ENCODE measurements around the gene UIMC1. TPM values are rescaled to one million over a fixed set of nuclear protein-coding genes. Genes with fewer than 3 reads are reported as not detected.
"Not testable (repeated sequence)": the region's sequence is repeated elsewhere in the genome, so short reads cannot be mapped to it uniquely, and the experiment has no call there.

Gene UIMC1
- total and polyA plus RNA-seq, 2 donors (not counting 1 experiment from before 2014, with no cell fraction given), result 49.2 to 98.1 TPM

GRCh38 chr5:176993081-176993480 lies 13.5 kb downstream of the UIMC1 start:
- H3K4me3 ChIP-seq (ENCODE audit: control extremely low read depth in 1 of 5, extremely low read depth in 1 of 5, insufficient read depth in 1 of 5, low read depth in 2 of 5, low read length in 4 of 5); ATAC-seq (ENCODE audit: low read depth); H2AFZ ChIP-seq (ENCODE audit: insufficient read depth, low read depth, low read length, poor library complexity, severe bottlenecking); H3K9me3 ChIP-seq (ENCODE audit: control extremely low read depth in 1 of 3, control insufficient read depth in 2 of 3, insufficient read depth in 1 of 3, low read length in 2 of 3); H3K4me2 ChIP-seq (replicated peaks; ENCODE audit: low read depth, low read length, poor library complexity, severe bottlenecking); intact Hi-C loops (cut with micrococcal nuclease); H3K9me3 Mint-ChIP-seq (ENCODE audit: insufficient read depth); H3K9ac ChIP-seq (ENCODE audit: low read length); H3K36me3 ChIP-seq (replicated peaks in 1 of 2; ENCODE audit: control extremely low read depth in 1 of 2, control insufficient read depth in 1 of 2, extremely low read depth in 1 of 2, insufficient read depth in 2 of 2, low read length in 1 of 2); DNase-seq; H3K27me3 Mint-ChIP-seq; H3K27me3 ChIP-seq (replicated peaks in 1 of 4; ENCODE audit: control extremely low read depth in 1 of 4, control insufficient read depth in 3 of 4, insufficient read depth in 4 of 4, low read length in 3 of 4); POLR2A ChIA-PET; CTCF ChIA-PET: not testable (repeated sequence)
- peak overlapping the region; percentile 86 for H3K27ac Mint-ChIP-seq
- peak overlapping the region; percentile 16 for H3K4me3 Mint-ChIP-seq
- peaks cover 63% of the 10 kb centered on the region for H3K4me1 Mint-ChIP-seq
- Histone ChIP-seq H3K27ac (ENCODE audit: low read length in 2 of 2) (peak overlapping the region; percentile 24 to 90), H3K4me1 (ENCODE audit: control insufficient read depth in 2 of 2, insufficient read depth in 2 of 2, low read length in 2 of 2) (peaks cover 67 to 69% of the 10 kb centered on the region in 2 donors), H3K79me2 (ENCODE audit: control insufficient read depth, insufficient read depth, low read length) (peaks cover 100% of the 10 kb centered on the region), H4K20me1 (ENCODE audit: control insufficient read depth, insufficient read depth, low read length, poor library complexity, severe bottlenecking) (peaks cover 45% of the 10 kb centered on the region)
- 93% methylated on average over 3 of the region's 3 CpGs for WGBS (ENCODE audit: insufficient coverage)

- intact Hi-C loops (cut with micrococcal nuclease), result no loop called here
- Histone ChIP-seq H3K4me1 (ENCODE audit: control insufficient read depth in 2 of 2, insufficient read depth in 2 of 2, low read length in 2 of 2) (peaks cover 46 to 55% of the 10 kb centered on the region in 2 donors), H3K4me3 (ENCODE audit: control extremely low read depth in 1 of 5, extremely low read depth in 1 of 5, insufficient read depth in 1 of 5, low read depth in 2 of 5, low read length in 4 of 5) (no peak overlapping the region), H3K27ac (ENCODE audit: low read length in 2 of 2) (no peak overlapping the region), H2AFZ (ENCODE audit: insufficient read depth, low read depth, low read length, poor library complexity, severe bottlenecking) (no peak overlapping the region), H3K9ac (ENCODE audit: low read length) (no peak overlapping the region), H4K20me1 (ENCODE audit: control insufficient read depth, insufficient read depth, low read length, poor library complexity, severe bottlenecking) (peaks cover 17% of the 10 kb centered on the region), H3K79me2 (ENCODE audit: control insufficient read depth, insufficient read depth, low read length) (peaks cover 98% of the 10 kb centered on the region), H3K9me3 (ENCODE audit: control extremely low read depth in 1 of 3, control insufficient read depth in 2 of 3, insufficient read depth in 1 of 3, low read length in 2 of 3) (peaks cover 0 to 9% (median 0%) of the 10 kb centered on the region in 3 donors), H3K4me2 (replicated peaks; ENCODE audit: low read depth, low read length, poor library complexity, severe bottlenecking) (no peak overlapping the region), H3K36me3 (replicated peaks in 1 of 2; ENCODE audit: control extremely low read depth in 1 of 2, control insufficient read depth in 1 of 2, extremely low read depth in 1 of 2, insufficient read depth in 2 of 2, low read length in 1 of 2) (peaks cover 0 to 6% of the 10 kb centered on the region in 2 experiments), H3K27me3 (replicated peaks in 1 of 4; ENCODE audit: control extremely low read depth in 1 of 4, control insufficient read depth in 3 of 4, insufficient read depth in 4 of 4, low read length in 3 of 4) (no peaks in the 10 kb centered on the region)
- Mint-ChIP-seq H3K27me3 (no peaks in the 10 kb centered on the region), H3K4me1 (peaks cover 47% of the 10 kb centered on the region), H3K27ac (no peak overlapping the region), H3K9me3 (ENCODE audit: insufficient read depth) (no peaks in the 10 kb centered on the region), H3K4me3 (no peak overlapping the region)
- ChIA-PET CTCF (interaction anchor here (0.9 to 2.6 kb wide), 2 partner anchors 14 to 126 kb away, joined by 3 to 8 read pairs; no protein-coding TSS in a partner anchor), POLR2A (interaction anchor here (0.6 kb wide), 1 partner anchor 40 kb away, joined by 3 read pairs; no protein-coding TSS in a partner anchor)
- ATAC-seq (ENCODE audit: low read depth) (no peak), DNase-seq (no peak)
- WGBS (ENCODE audit: insufficient coverage), result 70% methylated on average over 2 of the region's 3 CpGs
- TF ChIP-seq, protein P1, sequence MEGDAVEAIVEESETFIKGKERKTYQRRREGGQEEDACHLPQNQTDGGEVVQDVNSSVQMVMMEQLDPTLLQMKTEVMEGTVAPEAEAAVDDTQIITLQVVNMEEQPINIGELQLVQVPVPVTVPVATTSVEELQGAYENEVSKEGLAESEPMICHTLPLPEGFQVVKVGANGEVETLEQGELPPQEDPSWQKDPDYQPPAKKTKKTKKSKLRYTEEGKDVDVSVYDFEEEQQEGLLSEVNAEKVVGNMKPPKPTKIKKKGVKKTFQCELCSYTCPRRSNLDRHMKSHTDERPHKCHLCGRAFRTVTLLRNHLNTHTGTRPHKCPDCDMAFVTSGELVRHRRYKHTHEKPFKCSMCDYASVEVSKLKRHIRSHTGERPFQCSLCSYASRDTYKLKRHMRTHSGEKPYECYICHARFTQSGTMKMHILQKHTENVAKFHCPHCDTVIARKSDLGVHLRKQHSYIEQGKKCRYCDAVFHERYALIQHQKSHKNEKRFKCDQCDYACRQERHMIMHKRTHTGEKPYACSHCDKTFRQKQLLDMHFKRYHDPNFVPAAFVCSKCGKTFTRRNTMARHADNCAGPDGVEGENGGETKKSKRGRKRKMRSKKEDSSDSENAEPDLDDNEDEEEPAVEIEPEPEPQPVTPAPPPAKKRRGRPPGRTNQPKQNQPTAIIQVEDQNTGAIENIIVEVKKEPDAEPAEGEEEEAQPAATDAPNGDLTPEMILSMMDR (IDR thresholded peaks at IDR 0.05), result no peak
- no peak for TF ChIP-seq EZH2 (IDR thresholded peaks at IDR 0.05; ENCODE audit: borderline replicate concordance, insufficient read depth, low read depth, low read length, poor library complexity, severe bottlenecking)
These were observed 19.0 kb downstream of the UIMC1 start for GRCh38 chr5:176987583-176987982.

Measured in B cell (primary cell).